GM18909 (cell line): ENCODE data around the gene ATF6.
"Not testable (repeated sequence)": the region's sequence is repeated elsewhere in the genome, so short reads cannot be mapped to it uniquely, and the experiment has no call there.

Experiments used
- ATAC-seq: cut with Tn5 transposase; IDR thresholded peaks from one replicate; pipeline ENCODE4 v1.9.1; 2021; ENCODE audit warnings: mild to moderate bottlenecking; ENCODE audit not compliant: unreplicated experiment, poor library complexity

ATF6 gene

DNA sequence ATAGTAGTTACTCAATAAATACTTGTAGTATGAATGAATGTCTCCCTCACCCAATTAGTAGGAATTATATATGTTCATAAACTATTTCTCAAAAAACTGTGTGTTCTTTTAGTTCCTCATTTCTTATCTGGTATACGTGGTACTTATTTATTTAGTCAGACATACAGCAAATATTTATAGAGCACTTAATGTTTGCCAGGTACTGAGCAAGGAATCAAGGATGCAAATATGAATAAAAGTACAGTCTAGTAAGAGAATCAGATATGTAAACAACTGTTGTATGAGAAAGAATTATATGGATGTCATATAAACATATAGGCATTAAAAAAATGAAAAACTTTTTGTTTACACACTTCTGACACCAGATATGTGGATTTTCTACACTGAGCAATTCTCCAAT, 58.5 kb downstream of the ATF6 start:
- ATAC-seq, result no peak

DNA sequence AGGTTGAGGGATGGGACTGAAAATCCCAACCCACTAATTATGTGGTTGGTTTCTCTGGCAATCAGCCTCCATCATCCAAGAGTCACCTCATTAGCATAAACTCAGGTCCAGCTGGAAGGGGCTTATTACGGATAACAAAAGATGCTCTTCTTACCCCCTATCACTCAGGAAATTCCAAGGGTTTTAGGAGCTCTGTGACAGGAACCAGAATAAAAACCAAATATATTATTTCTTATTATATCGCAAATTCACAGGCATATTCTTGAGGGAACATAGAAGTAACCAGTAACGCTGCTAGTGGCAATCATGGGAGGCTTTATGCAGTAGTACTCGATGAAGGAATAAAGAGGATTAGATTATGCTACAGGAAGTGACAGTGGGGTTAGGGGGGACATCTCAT, 59.7 kb downstream of the ATF6 start:
- no peak for ATAC-seq

DNA sequence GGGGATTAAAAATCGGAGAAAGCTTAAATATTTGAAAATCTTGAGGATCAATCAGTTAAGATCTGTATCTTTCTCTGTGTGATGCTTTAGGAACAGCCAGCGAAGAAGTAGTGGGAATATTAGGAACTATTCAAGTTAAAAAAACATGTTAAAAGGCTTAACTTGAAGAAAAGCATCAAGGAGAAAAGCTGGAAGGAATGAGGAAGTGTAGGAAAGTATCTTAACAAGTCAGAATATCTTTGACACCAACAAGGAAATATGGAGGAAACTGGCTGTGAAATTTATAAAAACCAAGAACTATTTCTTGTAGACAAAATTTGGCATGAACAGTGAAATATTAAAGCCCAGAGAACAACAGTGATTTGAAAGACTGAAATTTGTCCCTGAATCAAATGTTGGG, 60.4 kb downstream of the ATF6 start:
- ATAC-seq, result no peak

DNA sequence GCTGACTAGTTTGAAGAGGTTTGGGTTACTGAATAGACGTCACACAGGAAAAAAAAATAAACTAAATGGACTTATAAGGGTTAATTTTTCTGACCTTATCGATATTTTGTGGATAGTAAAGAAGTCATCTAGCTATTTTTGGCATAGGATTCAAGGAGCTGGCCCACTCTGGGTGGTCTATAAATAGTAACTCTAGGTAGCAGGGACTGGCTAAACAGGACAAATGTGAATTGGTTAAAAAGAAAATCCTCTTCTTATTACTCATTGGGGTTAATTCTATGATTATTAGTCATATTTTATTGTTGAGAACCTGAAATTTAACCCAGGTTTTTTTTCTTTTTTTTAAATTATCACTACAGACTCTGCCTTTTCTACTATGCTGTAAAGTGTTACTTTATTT, 61.7 kb downstream of the ATF6 start:
- no peak for ATAC-seq

DNA sequence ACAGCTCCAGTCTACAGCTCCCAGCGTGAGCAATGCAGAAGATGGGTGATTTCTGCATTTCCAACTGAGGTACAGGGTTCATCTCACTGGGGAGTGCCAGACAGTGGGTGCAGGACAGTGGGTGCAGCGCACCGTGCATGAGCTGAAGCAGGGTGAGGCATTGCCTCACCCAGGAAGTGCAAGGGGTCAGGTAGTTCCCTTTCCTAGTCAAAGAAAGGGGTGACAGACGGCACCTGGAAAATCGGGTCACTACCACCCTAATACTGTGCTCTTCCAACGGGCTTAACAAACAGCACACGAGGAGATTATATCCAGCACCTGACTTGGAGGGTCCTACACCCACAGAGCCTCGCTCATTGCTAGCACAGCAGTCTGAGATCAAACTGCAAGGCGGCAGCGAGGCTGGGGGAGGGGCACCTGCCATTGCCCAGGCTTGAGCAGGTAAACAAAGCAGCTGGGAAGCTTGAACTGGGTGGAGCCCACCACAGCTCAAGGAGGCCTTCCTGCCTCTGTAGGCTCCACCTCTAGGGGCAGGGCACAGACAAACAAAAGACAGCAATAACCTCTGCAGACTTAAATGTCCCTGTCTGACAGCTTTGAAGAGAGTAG, 66.3 kb downstream of the ATF6 start:
- not testable (repeated sequence) for ATAC-seq

DNA sequence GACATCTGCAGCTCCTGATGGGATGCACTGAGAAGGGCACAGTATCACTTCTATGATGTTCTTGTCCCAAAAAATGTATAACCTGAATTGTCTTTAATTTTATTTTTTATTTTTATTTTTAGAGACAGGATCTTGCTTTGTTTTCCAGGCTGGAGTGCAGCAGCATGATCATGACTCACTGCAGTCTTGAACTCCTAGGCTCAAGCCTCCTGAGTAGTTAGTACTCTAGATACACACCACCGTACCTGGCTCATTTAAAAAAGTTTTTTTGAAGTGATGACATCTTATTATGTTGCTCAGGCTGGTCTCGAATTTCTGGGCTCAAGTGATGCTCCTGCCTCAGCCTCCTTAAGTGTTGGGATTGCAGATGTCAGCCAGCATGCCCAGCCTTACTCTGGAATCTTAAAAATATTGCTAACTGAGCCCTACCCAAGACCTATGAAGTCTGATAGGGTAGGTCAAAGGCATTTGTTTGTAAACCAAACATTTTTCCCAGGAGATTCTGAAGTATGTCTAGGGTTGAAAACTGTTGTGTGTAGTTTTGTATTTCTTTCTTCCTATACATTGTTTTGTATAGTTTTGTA, 68.9 kb downstream of the ATF6 start:
- ATAC-seq, result no peak

DNA sequence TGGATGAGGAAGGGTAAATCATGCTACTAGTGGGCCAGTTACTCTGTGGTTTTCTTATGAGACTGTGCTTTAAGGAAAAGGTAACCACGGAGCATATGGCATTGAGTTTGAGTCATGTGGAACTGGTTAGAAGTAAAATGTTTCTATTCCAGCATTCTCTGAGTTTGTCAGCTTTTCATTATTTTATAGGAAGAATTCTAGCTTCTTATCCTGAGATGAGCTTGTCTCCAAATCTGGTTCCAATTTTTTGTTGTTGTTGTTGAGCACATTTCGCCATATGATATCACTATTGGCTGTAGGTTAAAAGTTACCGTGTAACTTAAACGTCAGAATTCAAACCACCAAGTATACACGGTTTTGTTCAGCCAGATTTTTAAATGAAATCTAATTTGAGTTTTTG, 69.9 kb downstream of the ATF6 start:
- ATAC-seq, result no peak

DNA sequence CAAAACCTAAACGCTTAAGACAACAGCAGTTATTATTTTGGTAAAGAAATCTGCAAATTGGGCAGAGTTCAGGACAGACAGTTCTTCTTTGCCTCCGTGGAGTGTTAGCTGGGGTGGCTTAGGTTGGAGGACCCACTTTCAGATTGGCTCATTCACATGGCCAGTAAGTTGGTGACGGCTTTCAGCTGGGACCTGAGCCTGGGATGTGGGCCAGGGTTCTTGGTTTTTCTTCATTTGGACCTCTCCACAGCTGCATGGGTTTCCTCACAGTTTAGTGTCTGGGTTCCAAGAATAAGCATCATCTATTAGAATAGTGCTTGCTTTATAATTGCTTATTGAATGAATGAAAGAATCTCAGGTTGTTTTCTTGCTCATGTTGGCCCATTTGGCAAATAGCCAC, 72.2 kb downstream of the ATF6 start:
- ATAC-seq, result no peak

DNA sequence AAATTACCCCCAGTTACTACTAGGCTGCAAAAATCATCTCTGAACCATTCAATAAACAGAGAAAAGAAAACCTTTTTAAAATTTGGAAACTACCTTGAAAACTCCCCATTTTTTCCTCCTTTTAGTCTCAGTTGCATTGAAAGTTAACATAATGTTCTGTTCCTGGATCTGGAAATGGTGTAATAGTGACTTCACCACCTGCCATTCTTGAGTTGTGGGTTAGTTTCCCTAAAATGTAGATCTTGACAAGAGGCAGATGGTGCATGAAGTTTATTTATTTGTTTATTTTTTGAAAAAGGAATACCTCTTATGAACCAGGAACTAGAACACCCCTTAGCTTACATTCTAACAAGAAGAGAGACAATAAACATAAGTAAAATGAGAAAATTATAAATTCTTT, 72.8 kb downstream of the ATF6 start:
- ATAC-seq, result no peak

DNA sequence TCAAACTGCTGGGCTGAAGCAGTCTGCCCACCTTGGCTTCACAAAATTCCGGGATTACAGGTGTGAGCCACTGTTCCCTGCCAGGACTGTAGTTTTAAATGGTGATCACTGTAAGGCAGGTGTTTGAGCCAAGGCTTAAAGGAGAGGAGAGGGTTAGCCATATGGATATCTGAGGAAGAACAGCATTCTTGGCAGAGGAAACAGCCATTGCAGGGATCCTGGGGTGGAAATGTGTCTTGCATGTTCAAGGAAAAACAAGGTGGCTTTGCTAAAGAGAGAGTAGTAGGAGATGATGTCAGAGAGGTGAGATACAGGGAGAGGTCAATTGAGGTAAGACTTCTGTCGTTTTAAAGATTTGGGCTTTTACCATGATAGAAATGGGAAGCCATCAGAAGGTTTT, 73.5 kb downstream of the ATF6 start:
- ATAC-seq, result no peak

DNA sequence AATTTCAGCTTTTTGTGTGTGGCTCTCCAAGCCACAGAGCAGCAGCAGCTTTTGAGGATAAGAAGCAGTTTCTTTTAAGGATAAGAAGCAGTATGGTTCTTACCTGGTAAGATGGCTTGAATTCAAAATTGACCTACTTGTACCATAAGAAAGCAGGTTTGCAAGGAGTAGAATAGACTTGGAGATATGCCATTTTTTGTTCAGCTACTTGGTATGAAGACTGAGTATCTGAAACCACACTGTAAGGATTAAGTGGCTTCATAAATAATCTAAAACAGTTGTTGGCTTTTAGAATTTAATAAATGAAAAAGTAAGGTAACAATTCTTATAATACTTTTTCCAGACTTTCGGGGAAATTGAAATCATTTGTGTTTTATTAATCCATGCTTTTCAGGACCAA, 74.2 kb downstream of the ATF6 start:
- no peak for ATAC-seq

DNA sequence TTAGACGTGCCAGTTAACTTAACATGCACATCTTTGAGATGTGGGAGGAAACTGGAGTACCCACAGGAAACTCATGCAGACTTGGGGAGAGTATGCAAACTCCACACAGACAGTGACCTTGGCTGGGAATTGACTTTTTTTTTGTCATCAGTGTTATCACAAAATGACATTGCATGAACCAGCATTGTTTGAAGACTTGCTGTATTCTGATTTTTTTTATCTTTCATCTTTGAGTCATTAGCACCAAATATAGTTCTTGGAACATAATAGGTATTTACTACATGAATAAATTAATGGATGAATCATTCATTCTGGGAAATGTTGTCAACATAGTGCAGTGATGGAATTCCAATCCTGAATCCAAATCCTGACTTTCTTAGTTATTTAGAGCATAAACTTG, 77.0 kb downstream of the ATF6 start:
- ATAC-seq, result no peak

DNA sequence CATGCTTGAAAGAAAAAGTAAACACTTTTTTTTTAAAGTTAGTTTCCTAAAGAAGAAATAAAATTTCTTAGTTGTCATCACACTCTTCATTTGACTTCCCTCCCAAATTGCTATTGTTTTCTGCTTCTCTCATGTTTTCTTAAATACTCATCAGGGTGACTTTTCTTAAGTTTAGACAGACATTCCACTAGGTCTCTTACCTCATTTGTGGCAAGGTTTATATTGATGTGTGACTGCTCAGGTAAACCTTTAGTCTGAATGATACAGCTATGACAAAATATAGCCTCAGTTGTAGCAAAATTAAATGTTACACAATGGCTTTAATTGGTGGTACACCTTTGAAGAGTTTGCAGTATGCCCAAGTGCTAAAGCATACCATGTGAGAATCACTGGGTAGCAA, 78.6 kb downstream of the ATF6 start:
- ATAC-seq, result no peak

DNA sequence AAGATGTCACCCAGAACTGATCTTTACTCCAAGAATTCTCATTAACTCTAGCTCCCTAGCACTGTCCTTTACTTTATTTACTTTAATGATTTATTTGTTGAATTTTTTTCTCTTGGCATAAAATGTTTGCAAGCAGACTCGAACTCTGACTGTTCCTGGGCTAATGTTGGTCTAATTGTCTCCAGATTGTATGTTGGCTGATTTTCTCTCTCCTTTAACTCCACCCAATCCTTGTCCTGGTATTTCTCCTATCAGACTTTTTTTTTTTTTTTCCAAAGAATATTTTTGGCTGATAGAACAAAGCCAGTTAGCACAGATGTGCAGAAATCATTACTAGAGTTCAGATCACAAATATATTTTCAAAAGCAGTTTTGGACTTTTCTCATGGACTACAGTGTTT, 82.6 kb downstream of the ATF6 start:
- no peak for ATAC-seq

DNA sequence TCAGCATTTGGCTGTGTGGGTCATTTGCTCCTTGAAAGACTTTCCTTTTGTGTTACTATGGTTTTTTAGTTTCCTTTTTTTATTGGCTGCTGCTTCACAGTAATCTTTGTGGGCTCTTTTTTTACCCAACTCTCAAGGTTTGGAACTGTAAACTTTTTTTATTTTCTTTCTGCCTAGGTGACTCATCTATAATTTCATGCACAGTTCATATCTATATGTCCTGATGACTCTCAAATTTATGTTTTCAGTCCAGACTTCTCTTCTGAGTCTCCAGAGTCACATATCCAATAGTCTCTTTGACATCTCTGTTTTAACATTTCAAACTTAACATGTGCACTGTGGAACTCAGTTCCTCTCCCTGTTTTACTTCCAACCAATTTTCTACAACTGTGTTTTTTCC, 83.4 kb downstream of the ATF6 start:
- no peak for ATAC-seq

DNA sequence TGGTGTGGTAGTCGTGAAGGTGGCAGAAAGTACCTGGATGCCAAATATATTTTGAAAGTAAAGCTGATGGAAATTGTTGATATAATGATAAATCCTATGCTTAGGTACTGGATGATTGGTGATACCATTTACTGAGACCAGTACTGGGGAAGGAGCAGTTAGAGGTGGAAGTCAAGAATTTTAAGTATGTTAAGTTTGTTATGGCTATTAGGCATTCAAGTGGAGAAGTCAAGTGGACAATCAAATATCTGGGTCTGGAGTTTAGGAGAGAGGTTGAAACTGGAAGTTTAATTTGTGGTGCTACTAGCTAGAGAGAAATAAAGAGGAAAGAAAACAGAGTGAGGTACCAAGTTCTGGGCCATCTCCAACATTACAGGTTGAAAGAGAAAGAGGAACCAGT, 89.1 kb downstream of the ATF6 start:
- no peak for ATAC-seq

DNA sequence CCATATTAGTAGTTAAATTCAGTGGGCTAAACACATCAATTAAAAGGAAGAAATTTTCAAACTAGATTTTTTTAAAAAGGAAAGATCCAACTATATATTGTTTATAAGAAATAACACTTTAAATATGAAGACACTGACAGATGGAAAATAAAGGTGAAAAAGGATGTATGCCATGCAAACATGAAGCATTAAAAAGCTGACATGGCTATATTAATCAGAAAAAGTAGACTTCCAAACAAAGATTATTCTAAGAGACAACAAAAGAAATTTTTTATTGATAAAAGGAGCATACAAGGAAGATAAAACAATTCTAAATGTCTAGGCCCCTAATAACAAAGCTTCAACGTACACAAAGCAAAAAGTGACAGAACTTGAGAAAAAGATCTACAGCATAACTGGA, 92.2 kb downstream of the ATF6 start:
- no peak for ATAC-seq

DNA sequence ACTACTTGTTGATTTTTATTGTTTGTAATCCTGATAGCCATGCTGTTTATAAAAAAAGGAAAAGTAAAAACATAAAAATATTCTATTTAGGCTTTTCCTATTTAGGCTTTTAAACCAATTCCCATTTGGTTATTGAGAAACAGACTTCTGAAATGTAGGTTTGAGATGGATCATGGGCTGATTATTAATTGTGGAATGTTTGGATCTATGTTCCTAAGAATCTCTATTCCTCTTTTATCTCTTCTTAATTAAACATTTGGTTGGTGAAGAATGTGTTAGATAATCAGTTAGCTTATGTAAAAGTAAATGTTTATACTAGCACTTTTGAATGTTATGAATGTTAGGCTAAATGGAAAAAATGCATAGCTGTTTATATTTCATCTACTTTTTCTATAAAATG, 97.4 kb downstream of the ATF6 start:
- no peak for ATAC-seq

DNA sequence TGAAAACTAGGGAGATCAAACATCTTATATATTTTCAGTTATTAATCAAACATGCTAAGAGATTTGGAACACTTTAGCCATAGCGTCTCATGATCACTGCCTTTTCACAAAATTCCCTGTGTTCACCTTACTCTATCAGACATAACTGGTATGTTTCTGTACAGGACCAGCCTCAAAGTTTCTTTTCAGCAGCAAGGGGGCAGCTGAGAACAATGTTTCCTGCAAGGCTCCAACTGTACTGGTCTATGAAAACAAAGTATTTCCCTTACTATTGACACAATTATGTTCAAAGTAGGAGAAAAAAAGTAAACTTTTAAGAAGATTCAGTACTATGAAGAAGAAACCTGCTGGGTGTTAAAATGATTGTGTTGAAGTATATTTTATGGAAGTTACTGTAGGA, 98.5 kb downstream of the ATF6 start:
- no peak for ATAC-seq

DNA sequence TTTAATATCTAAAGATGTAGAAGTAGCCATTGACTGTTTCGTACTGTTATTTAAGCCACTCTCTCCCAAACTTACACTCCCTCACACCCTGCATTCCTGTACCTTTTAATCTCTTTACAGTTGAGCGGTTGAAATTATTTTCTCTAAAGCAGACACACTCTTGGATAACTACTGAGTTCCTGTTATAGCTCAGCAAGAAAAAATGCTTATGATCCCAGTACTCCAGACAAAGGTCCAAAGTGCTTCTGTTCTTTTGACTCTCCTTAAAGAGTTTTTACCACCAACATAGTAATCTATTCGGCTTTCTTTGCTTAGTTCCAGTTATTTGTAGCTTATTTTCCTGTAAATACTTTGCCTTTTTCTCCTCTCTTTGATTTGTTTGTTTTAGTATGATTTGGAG, 100.1 kb downstream of the ATF6 start:
- ATAC-seq, result no peak

DNA sequence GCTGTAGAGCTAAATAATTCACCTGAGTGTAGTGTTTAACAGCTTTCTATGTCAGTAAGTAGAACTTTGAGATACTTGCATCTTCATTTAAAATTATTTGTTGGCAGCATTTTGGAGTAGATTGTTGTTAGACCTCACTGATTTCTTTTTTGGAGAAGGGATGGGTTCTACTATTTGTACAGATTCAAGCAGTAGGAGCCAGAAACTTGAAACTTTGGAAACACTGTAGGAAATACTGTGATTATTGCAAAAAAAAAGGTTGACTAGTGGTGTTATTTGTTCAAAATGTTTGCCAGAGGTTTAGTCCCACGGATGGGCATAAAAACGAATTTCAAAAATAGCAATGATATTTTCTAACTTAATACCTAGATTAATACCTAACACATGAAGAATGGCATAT, 102.7 kb downstream of the ATF6 start:
- ATAC-seq, result no peak

DNA sequence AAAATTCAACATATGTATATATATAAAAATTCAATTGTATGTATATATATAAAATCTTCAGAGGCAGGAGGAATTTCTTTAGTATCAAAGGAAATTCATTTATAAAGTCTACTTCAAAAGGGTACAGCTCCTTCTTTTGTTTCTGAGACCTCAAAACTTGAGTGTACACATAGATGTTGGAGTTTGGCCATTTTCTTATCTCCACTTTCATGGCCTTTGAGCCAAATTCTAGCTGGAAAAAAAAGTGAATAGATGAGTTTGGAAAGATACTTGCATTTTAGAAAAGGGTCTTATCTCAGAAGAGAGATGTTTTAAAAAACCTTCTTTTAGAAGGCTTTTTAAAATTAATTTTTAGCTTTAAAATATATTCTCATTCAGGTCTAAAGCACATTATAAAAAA, 103.2 kb downstream of the ATF6 start:
- ATAC-seq, result no peak

DNA sequence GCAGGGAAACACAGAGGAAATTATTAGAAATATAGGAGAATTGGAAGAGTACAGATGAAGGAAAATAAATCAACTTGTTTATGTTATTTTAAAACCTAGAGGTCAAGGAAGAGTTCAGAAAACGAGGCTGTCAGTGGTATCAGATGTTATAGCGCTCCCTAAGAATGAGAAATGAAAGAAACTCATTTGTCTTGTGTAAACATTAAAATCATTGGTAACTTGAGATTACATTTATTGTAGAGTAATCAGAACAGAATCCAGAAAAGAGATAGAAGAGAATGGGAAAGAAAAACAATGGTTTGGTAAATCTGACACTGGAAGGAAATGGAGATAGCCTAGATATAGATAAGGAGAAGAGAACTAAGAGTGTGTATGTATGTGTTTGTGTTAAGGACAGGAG, 106.4 kb downstream of the ATF6 start:
- no peak for ATAC-seq
